Cerebellar cortex (tissue), 1 donor: ENCODE data around the gene ATP2A2.
"Not testable (repeated sequence)": the region's sequence is repeated elsewhere in the genome, so short reads cannot be mapped to it uniquely, and the experiment has no call there.

Experiments used
- DNase-seq: peaks from one replicate; pipeline ENCODE4 v3.0.0-alpha.2; 2015; ENCODE audit warnings: low spot score

Gene ATP2A2

DNA sequence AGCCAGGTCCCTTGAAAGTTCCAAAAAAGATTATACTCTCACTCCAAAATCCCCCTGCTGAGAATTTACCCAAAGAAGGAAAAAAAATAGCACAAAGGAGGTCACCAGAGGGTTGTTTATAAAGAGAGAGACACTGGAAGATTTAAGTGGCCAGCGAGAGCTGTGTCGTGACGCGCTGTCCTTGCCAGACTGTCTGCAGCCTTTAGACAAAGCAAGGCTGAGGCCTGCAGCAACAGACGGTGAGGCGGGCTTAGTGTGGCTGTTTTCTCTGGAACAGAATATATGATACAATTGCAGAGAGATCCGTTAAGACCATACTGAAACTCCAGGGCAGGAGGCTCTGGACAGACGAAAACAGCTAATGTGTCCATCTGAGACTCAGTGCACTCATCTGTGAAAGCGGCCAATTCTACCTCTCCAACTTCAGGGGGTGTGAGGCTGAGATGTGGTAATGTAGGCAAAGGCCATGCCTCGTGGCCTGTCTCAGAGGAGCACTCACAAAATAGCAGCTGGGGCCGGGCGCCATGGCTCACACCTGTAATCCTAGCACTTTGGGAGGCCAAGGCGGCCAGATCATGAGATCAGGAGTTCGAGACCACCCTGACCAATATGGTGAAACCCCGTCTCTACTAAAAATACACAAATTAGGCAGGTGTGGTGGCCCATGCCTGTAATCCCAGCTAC lies 86.3 kb downstream of the ATP2A2 start:
- DNase-seq, result peak; percentile 69

DNA sequence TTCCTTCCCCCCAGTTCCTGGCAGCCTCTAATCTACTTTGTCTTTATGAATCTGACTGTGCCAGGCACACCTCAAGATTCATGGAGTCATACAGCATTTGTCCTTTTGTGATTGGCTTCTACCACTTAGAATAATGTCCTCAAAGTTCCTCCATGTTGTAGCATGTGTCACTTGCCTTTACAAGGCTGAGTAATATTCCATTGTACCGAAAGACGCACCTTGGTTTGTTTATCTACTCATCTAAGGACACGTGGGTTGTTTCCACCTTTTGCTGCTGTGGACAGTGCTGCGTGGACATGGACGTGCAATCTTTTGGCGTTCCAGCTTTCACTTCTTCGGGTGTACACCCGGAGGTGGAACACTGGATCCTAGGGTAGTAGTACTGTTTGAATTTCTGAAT lies 88.9 kb downstream of the ATP2A2 start:
- no peak for DNase-seq

DNA sequence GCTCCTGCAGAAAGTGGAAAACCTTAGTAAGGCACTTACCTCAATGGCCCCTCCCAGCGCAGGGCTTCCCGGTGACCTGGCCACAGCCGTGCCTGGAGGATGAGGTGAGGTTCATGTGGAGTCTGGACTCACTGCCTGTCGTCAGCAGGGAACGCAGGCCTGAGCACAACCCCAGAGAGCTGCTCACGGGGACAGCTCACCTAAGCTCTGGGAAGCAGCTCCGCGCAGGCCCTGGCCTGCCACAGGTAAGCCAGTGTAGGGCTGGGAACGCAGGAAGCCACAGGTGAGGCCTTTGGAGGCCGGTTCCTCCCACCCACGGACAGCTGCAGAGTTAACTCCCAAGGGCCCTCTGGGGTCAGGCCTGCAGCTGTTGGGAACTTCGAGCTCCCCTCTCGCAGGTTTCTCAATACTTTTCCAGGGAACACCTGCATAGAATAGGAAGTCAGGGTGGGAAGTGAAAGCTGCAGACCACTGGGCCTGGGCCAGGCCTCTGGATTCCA lies 89.7 kb downstream of the ATP2A2 start:
- no peak for DNase-seq

- DNase-seq, result no peak
Observed at GRCh38 chr12:110371408-110372055, 90.5 kb downstream of the ATP2A2 start.

DNA sequence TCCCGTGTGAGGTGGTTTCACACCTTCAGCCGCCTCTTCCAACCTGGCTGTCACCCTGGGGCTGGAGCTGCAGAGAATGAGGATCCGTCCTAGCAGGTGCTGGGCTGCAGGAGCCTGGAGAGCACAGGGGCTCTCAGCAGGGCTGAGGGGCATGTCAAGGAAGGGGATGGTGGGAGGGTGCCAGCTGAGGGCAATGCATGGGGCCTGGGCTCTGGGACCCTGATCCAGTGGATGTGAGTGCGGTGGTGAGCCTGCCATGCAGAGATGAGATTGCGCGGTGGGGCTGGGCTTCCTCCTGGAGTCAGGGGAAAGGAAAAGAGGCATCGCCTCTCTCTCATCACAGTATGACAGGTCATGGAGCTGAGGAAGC lies 91.0 kb downstream of the ATP2A2 start:
- no peak for DNase-seq

DNA sequence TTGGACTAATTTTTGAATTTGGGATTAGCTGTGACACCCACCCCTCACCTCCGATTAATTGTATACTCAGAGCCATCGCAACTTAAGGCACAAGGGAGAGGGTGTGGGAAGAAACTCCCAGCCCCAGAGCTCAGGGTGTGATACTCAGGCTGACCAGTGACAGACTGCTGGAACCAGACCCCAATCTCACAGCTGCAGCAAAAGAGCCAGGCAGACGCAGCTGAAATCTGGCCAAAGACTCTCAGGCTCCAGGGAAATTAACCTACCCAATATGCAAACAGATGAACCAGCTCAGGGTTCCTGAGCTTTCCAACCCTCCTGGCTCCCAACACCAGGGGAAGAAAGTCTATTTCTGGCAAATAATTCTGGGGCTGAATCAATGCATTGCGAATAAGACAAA lies 92.0 kb downstream of the ATP2A2 start:
- no peak for DNase-seq

GRCh38 chr12:110373425-110373824 lies 92.4 kb downstream of the ATP2A2 start:
- no peak for DNase-seq

DNA sequence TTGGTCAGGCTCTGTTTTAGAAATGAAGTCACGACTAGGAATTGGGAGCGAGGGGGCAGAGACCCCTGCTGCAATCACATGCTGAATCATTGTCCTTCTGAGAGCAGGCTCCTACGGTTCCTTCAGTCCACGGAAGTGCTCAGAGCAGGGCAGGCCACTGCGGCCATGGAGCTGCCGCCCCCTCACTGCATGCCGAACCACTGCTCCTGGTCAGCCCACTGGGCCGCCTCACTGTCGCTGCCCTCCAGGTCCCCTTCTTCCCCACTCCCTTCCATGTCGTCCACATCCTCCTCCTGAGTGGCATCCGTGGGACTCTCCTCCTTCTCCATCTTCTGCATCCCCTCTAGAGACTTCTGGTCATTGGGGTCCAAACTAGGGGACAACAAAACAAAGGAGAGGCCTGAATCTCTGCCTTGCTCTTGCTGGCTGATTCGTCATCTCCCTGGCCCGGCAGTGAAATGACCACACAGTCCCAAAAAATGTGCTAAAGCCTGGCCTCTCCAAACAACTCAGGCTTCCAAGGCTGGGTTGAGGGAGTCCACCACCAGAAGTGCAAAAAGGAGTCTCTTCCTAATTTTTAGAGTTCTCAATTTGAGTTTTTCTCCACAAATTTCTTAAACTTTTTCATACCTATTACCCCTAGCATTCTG lies 93.0 kb downstream of the ATP2A2 start:
- no peak for DNase-seq

GRCh38 chr12:110378131-110378790 lies 97.2 kb downstream of the ATP2A2 start:
- DNase-seq, result not testable (repeated sequence)

DNA sequence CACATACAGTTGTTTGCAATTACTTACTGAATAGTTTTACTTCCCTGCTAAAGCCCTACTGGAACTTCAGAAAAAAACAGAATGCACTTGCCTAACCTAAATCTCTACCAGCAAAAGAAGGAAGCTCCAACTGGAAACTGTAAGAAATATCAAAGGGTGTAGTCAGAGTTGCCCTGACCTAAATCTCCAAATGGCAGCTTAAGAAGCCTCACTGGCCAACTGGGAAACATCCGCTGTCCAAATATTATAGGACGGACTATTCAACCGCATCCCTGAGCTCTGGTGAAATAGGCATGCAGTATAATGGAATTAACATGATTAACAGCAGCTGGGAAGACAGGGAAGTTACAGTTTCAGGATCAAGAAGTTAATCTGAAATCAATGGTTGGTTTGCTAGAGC lies 98.2 kb downstream of the ATP2A2 start:
- DNase-seq, result no peak

GRCh38 chr12:110379631-110380030 lies 98.6 kb downstream of the ATP2A2 start:
- DNase-seq, result no peak

- DNase-seq, result no peak
Observed at GRCh38 chr12:110382683-110383082, 101.6 kb downstream of the ATP2A2 start.
